SK-N-DZ (cell line): ENCODE measurements around the gene SLIT1.

Source experiments
- DNase-seq: peaks from one replicate; pipeline ENCODE4 v3.0.0-alpha.2; 2015; ENCODE audit warnings: low spot score

Gene SLIT1

DNA sequence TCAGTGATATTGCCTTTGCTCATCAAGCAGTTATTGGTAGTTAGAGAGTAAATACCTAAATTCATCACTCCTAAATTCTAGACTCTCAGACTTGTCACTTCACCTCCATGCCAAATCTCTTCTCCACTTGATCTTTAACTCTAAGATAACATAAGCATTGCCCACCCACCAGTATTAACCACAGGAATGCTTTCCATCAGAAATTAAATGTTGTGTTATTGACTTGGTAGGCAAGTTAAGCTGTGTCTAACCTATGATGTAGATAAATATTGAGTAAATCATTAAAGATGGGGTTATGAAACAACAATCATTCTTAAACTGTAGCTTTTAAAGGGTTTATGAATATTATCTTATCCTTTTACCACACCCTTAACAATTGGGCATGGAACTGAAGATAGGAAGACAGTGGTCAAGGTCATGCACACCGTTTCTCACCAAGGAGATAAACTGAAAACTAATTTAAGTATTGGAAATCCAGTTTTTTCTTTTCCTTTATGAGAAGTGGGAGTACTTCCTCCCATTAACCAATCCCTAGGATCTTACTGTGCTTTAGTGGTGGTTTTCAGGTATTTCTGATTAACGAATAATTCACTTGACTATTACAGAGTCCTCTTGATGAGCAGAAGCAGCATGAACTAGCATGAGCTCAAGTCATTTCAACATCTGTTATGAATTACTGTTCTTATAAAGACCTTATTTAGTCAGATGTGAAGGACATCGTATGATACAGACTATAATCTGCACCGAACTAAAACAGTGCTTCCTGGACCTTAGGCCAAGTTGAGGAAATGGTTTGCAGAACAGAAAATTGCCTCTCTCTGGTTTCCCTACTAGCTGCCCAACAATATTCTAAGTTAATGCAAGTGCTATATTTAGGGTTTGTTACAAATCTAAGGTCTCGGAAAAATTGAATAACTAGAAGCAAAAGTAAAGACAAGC is 211.7 kb downstream of the SLIT1 start:
- no peak for DNase-seq

DNA sequence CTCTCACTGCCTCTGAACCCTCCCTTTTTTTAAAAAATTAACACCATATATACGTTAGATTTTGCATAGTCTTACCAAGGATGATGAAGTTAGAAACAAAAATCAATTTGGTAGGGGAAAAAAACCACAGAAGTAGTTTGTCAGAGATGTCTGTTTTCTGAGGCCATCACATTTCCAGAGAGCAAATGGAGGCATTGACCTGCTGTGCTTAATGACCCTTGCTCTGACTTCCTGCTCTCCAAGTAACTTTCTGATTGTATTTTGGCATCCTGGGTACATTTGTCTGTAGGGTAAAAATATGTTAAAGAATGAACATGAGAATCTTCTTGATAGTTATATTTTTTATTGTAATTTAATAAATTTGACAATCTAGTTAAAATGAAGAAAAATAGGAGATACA is 213.5 kb downstream of the SLIT1 start:
- DNase-seq: no peak

GRCh38 chr10:96971324-96971723 is 214.4 kb downstream of the SLIT1 start:
- DNase-seq: no peak

DNA sequence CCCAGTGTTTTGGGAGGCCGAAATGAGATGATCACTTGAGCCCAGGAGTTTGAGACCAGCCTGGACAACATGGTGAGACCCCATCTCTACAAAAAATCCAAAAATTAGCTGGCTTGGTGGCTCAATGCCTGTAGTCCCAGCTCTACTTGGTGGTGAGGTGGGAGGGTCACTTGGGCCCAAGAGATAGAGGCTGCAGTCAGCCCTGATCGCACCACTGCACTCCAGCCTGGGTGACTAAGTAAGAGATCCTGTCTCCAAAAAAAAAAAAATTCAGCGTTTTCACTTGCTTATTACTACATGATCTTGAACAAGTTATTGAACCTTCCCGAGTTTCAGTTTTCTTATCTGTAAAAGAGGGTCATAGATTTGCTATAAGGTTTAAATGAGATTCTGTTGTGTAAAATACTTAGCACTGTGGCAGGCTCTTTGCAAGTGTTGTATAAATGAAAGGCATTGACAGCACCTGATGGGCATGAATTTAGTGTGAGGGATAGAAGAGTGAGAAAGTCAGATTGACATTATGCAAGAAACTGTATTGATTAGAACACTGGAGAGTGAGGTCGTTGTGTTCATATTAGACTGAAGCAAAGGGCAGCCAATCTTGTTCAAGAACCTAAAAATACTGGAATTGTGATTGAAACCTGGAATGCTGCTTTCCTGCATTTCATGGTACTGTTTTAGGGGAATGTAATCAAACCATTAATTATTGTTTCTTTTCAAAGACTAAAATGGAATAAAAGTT is 216.9 kb downstream of the SLIT1 start:
- DNase-seq: no peak

- DNase-seq: no peak
These were observed 217.9 kb downstream of the SLIT1 start for GRCh38 chr10:96967847-96968246.

DNA sequence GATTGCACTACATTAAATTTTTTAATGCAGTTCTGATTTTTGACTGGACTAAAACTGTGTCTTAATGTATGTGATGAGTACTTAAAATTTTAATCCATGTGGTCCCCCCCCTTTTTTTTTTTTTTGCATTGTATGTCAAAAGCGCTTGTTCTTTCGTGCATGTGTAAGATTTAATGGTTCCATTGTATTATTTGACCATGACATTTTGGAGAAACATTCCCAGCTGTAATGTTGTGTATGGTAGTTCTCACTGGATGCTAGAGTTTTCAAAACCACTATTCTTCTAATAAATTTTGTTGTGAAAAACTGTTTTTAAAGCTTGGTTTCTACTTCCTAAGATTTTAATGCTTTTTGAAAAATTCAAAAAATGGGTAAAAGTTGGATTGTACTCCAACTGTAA is 221.6 kb downstream of the SLIT1 start:
- no peak for DNase-seq

DNA sequence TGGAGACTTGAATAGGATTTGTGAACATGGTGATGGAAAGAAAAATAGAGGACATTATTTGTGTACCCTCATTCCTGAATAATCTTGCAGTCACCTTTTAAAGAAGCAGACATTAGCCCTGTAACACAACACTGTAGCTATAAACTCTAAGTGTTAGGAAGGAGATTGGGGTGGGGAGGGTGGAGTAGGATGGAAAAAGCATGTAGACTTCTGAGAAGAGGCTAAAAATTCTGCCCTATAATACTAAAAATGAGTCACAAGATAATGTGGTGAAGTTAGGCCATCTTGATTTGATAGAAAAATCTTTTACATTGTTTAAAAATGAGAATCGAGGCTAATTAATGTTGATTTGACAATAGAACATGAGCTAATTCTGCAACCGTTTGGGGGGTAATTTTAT is 224.9 kb downstream of the SLIT1 start:
- no peak for DNase-seq

DNA sequence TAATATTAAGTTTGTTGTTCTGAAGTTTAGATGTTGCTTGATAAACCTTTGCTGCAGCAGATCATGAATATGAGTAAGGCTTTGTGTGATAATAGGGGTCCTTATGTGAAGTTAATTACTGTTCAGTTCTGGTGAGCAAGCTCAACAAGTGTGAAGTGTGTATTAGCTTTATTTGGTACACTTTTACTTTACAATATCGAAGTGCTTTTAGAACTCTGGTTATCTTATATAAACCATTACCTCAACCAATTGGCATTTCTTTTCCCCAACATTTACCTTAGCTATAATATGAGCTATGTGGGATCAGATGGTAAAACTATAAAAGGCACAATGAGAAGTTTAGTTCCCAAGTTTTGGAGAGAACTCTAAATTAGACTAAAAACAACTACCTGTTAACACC is 226.0 kb downstream of the SLIT1 start:
- DNase-seq: no peak

GRCh38 chr10:96958071-96958470 is 227.7 kb downstream of the SLIT1 start:
- DNase-seq: no peak

GRCh38 chr10:96955794-96956193 is 230.0 kb downstream of the SLIT1 start:
- no peak for DNase-seq

DNA sequence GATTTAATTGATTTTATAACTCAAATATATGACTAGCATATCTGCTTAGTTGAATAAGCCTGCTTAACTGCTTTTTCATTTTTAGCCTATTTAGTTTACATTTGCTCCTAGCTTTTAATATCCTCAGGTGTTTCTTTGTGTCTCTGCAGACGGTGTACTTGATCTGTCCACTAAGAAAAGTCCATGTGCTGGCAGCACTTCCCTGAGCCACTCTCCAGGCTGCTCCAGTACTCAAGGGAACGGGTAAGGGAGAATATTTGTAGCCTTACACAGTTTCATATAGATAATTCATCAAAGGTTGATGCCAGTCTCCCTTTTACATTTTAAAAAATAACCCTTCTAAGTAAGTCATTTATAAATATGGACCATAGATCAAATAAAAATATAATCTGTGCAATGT is 233.8 kb downstream of the SLIT1 start:
- DNase-seq: no peak

DNA sequence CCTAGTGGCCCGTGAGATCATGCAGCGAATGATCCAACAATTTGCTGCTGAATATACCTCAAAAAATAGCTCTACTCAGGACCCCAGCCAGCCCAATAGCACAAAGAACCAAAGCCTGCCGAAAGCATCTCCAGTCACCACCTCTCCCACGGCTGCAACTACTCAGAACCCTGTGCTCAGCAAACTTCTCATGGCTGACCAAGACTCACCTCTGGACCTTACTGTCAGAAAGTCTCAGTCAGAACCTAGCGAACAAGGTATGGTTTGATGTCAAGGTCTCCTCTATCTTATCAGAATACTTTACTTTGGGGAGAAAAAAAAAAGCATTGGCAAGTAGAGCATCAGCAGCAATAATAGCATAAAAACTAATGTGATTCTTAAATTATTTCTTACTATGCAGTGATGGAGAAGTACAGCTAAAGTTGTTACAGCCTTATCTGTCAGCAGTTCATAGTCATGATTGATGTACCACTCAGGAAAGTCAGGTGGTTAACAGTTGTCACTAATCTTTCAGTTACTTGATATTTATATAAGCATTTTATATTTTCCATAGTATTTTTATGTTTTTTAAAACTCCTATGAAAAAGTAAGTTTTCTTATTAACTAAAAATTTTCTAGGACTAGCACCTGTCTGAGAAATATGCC is 236.6 kb downstream of the SLIT1 start:
- no peak for DNase-seq
